ENCODE data around the gene PKIB.

The PKIB gene

DNA sequence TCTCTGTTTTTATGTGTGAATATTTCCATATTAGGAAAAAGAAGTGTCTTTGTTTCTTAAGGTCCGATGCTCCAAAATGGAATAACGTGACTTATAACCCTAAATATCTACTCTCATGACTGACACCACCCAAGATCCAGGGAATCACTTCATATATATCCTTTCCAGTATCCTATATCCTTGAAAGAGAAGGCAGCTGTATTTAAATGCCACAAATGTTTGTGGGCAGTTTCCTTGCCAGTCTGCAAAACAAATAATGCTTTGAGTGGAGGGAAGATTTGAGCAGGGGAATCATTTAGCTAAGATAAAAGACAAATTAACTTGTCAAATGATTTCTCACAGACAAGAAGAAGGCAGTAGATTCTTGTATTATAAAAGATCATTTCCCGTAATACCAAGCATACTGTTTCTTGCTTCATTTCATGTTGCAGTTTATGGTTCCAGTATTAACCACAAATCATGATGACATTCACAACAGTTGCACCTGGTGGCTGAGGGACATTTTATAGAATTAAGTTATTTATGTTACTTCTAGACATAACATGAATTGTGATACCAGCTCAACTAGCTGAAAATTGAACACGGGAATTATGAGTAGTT lies 139.3 kb downstream of the PKIB start:
- DNase-seq, result no peak

DNA sequence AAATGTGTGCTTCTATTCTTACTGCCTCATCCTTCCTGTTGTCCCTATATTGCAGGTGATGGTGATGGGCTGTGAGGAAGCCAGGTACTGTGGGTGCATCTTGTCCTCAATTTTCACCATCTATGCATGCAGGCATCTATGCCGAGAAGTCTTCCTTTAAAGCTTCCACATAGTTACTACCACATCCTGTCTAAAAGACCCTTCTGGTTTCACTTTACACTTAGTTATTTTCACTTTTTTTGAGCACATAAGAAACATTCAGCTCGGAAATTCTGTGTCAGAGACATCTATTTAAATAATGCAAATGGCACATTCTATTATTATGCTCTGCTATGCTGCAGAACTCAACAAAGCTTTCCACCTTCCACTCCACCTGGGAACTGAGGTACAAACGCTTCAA lies 141.1 kb downstream of the PKIB start:
- DNase-seq, result no peak

DNA sequence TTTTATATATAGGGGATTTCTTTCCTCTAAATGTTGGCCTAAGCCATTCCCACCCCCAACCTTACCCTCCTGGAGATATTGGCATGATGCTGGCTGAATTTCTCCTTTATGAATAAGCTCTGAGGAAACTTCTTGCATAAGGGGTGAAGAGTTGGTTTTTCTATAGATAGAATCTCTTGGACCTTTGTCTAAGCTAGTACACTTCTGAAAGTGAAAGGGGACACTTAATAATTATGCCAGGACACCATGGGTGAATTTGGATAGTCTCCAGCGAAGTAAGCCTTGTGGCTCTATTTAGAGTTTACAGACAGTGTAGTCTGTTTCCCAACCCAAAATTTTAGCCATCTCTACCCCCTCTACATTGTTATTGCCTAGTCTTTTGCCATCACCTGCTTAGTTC lies 142.3 kb downstream of the PKIB start:
- no peak for DNase-seq

DNA sequence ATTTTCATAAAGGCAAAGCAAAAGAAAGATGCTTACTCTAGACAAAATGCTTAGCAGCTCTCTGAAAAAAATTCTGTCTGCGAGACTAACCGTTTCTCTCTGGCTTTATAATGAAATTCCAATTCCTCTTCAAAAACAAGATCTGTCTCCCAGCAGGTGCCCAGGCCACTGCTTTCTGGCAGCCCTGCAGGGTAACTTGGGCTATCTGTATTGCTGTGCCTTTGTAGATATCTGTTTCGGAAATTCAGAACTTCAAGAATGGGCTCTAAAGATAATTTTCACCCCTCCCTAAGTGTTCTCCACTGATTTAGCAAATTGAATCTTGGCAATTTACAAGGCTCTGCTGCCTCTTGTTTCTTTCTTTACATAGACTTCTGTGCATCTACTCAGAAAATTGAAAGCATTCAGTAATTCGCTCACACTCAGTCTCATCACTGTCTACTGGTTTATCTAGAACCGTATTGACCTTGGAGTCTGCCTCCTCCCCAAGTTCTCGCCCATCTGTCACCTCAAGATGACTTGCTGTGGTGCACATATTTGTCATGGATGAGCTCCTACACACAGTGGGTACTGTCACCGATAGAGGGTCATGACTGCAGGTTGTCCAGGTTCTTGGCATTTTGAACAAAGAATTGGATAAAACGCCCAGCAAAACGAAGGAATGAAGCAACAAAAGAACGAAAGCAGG lies 142.9 kb downstream of the PKIB start:
- DNase-seq, result no peak

DNA sequence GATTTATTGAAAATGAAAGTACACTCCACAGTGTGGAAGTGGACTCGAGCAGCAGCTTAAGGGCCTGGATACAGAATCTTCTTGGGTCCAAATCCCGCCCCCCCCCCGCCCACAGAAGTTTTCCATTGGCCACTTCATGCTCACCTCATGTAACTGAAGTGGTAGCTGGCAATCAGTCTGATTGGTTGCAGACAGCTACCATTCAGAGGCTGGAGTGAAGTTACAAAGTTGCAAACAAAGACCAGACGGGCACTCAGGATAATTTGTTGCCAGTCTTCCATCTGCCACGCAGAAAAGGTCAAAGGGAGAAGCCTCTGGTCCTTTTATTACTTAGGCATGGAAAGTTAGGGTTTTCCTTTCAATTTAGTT lies 143.5 kb downstream of the PKIB start:
- no peak for DNase-seq

DNA sequence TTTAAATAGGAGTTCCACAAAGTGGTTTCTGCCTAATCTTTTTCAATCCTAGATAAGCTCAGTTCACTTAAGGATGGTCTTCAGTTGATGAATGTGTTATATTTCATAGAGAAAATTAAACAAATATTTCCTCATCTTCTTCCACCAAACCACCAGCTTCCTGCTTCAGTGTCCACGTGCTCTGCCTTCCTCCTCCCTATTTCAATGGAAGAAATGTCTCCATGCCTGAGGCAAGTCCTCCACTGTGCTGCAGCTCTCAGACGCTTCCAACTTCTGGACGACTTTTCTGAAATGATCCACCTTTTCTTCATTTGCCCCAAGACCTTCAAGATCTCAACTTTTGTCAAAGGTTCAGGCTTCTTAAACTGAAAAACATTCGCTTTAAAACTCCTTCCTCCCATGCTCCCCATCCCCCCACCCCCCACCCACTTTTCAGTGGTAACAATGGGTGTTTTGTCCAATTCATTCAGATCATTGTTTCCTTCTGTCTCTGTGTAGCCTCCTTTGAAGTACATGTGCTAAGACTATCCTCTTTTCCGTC lies 144.1 kb downstream of the PKIB start:
- no peak for DNase-seq

DNA sequence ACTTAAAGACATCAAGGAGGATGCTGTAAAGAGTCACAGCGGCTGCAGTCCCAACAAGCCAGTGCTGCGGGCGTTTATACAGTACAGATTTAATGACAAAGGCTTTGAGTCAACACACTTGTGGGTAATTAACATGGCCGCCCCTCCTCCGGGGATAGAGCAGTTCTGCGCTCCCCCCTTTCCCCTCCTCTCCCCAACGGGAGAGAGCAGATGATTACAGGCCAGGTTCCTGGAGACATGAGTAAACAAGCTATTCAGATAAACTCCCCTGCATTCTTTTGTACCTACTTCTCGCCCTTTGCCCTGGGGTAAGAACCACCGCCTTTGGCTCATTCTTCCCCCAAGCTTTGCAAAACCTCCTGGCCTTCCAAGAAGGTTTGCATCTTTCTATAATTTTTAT lies 145.7 kb downstream of the PKIB start:
- DNase-seq, result no peak

DNA sequence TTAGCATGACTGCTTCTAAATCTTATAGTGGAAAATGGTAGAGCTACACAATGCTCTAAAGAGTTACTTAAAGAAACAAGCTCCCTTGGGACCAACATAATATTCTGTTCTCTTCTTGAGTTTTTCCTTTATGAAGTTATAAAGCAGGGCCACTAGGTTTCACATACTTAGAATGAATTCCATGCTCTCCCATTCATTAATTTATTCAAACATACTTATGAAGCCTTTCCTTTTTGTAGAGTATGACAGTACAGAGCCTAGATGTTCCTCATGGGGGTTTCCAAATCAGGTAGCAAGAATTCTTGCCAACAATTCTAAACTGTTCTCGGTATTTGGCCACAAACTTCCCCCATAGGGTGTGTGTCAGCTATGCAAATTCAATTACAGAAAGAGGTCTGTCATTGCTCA lies 148.7 kb downstream of the PKIB start:
- DNase-seq, result no peak

DNA sequence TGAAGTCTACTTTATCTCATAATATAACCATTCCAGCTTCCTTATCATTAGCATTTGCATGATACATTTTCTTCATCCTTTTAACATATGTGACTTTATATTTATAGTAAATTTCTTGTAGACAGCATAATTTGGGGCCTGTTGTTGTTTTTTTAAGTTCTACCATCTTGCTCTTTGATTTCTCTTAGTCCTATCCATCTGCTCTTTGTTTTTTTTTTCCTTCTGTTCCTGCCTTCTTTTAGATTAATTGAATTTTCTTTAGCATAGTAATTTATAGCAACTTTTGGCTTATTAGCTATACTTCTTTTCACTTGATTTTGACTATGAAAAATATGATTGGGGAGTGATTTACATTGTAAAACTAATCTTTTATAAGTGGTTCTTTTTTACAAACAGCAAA lies 150.1 kb downstream of the PKIB start:
- DNase-seq, result no peak

DNA sequence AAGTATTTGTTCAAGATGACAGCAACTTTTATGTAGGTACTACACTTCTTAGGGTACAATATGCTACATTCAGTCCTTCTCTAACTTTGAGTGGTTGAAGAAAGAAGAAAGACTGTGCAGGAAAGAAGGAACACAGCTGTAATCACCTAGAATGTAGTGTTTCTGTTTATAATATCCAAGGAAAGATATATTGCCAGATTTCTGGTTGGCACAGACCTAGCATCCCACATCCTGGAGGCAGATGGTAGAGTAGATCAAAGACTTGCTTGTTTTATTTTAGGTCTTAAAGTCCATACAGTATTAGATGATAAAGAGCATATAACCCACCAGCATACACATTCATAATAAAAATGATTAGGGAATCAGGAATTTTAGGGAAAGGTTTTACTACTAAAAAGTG lies 156.1 kb downstream of the PKIB start:
- DNase-seq, result no peak

DNA sequence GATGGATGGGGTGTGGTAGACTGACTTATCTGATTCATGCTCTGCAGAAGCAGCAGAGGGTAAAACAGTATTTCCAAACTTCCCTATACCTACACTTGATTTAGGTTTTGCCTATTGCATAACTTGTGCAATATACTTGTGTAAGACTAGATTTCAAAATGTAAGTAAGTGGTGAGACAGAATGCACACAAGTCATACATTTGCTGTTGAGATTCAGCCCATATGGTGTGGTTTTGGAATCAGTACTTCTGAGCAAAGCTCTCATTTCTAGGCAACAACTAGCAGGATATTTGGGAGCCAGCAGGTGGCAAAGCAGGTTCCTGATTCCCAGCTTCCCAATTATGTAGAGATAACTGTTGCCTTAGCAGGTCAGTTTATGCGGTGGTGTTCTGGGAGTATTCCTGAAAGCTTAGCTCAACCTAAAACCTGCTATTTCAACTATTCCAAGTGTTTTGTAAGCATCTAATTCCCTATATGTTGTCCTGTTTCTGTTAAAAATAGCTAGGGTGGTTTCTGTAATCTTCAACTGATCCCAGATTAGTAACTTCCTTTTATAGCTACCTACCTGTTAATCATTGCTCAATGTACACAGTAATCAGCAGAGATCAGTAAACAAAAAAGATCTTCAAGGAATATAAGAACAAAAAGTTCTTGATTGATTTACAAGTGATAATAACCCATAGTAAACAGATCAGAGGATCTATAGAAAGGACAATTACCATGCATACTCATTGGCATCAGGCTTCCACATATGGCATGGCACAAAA lies 160.8 kb downstream of the PKIB start:
- no peak for DNase-seq

DNA sequence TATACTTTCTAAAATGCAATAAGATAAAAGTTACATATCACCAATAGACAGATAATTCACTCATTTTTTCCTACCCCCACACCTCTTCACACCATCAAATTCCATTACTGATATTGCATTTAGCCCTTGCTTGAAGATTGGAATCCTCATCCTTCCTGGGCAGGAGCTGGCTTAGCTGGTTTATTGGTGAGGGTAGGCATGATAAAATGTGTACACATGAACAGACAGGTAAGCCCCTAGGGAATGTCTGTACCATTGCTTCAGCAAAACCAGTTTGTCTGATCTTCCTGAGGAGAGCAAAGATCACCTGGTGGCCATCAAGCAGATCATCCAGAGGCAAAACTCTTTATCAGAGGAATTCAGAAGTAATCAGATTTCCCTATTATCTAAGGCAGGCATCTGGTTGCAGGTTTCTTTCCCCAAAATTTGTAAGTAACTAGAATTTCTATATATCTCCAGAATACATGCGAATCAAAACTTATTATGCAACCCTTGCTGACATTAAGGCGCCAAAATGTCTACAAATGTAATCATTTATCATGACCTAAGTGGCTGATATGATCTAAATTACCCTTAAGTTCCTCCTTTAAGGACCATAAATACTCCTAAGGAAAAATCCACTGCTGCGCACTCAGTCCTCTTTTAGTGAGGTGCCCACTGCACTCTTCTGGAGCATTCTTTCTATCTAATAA lies 162.7 kb downstream of the PKIB start:
- DNase-seq, result no peak

All from activated gamma-delta T cell treated with Interleukin-2 at 50 U/mL for 16 hours (primary cell).